Loucy (cell line): ENCODE measurements around the gene TSPAN17.
A peak's percentile ranks its signal among the peaks of the same experiment; 100 is the strongest.

Experiments
- H2AFZ ChIP-seq: fragments of 200-600 bp; sonication (generic); 2 replicates; pipeline ENCODE4 v1.6.0; 2016; ENCODE audit warnings: antibody characterized with exemption, mild to moderate bottlenecking, low read length, moderate library complexity
- H3F3A ChIP-seq: fragments of 200-600 bp; 2 replicates; pipeline ENCODE4 v1.6.0; 2016; ENCODE audit warnings: antibody characterized with exemption, low read depth, mild to moderate bottlenecking
- H3K27me3 ChIP-seq: fragments of 200-600 bp; sonication (generic); 2 replicates; pipeline ENCODE4 v1.6.1; 2014; ENCODE audit warnings: low read length, mild to moderate bottlenecking; ENCODE audit not compliant: insufficient read depth, poor library complexity, severe bottlenecking
- H3K36me3 ChIP-seq: fragments of 200-600 bp; sonication (generic); 2 replicates; pipeline ENCODE4 v1.6.1; 2016; ENCODE audit warnings: low read length; ENCODE audit not compliant: insufficient read depth
- H3K4me1 ChIP-seq: fragments of 200-600 bp; sonication (generic); 2 replicates; pipeline ENCODE4 v1.5.1; 2014; ENCODE audit warnings: low read length, mild to moderate bottlenecking; ENCODE audit not compliant: insufficient read depth, poor library complexity, severe bottlenecking
- H3K4me2 ChIP-seq: fragments of 200-600 bp; sonication (generic); 2 replicates; pipeline ENCODE4 v1.6.0; 2014; ENCODE audit warnings: antibody characterized with exemption, low read length, low read depth, mild to moderate bottlenecking; ENCODE audit not compliant: poor library complexity, severe bottlenecking
- H3K4me3 ChIP-seq: fragments of 200-600 bp; sonication (generic); 2 replicates; pipeline ENCODE4 v1.5.1; 2014; ENCODE audit warnings: low read length, mild to moderate bottlenecking, mixed read lengths; ENCODE audit not compliant: poor library complexity, severe bottlenecking
- H3K79me2 ChIP-seq: fragments of 200-600 bp; sonication (generic); 2 replicates; pipeline ENCODE4 v1.6.1; 2014; ENCODE audit warnings: low read length; ENCODE audit not compliant: insufficient read depth
- H3K9ac ChIP-seq: fragments of 200-600 bp; sonication (generic); 2 replicates; pipeline ENCODE4 v1.6.0; 2014; ENCODE audit warnings: mild to moderate bottlenecking, low read depth, low read length, moderate library complexity; ENCODE audit not compliant: poor library complexity, severe bottlenecking
- H3K9me2 ChIP-seq: fragments of 200-600 bp; sonication (generic); replicated peaks from 2 replicates; pipeline ENCODE4 v1.6.1; 2016; ENCODE audit warnings: low read depth, low read length, mixed read lengths
- H3K9me3 ChIP-seq: fragments of 200-600 bp; sonication (generic); 2 replicates; pipeline ENCODE4 v1.6.1; 2014; ENCODE audit warnings: mild to moderate bottlenecking, antibody characterized with exemption, low read length, low read depth; ENCODE audit not compliant: insufficient read depth
- H4K20me1 ChIP-seq: fragments of 200-600 bp; sonication (generic); 2 replicates; pipeline ENCODE4 v1.6.0; 2014; ENCODE audit warnings: antibody characterized with exemption, low read length, mild to moderate bottlenecking; ENCODE audit not compliant: insufficient read depth, poor library complexity, severe bottlenecking
- CTCF ChIP-seq: fragments of 200-600 bp; sonication (generic); conservative IDR thresholded peaks from 2 replicates; pipeline ENCODE4 v1.5.1; 2014; ENCODE audit warnings: mild to moderate bottlenecking, antibody characterized with exemption, low read length
- EZH2phosphoT487 ChIP-seq: fragments of 200-600 bp; IDR thresholded peaks from 2 replicates; pipeline ENCODE4 v1.6.1; 2018; ENCODE audit warnings: antibody characterized with exemption, mild to moderate bottlenecking, moderate library complexity, borderline replicate concordance

The TSPAN17 gene

GRCh38 chr5:176660530-176660859 lies 13.2 kb downstream of the TSPAN17 start:
- H3K4me1 ChIP-seq = no peaks in the 10 kb centered on the region
- no peaks in the 10 kb centered on the region for H4K20me1 ChIP-seq
- H3K9me2 ChIP-seq = no peaks in the 10 kb centered on the region
- no peaks in the 10 kb centered on the region for H3K36me3 ChIP-seq
- TF ChIP-seq EZH2phosphoT487 = no peak
- no peak for TF ChIP-seq CTCF
- H3K79me2 ChIP-seq = no peaks in the 10 kb centered on the region
- H3K9ac ChIP-seq = no peak overlapping the region
- no peaks in the 10 kb centered on the region for H3K9me3 ChIP-seq
- no peak overlapping the region for H2AFZ ChIP-seq
- H3F3A ChIP-seq = no peaks in the 10 kb centered on the region
- H3K4me2 ChIP-seq = no peak overlapping the region
- H3K4me3 ChIP-seq = no peak overlapping the region
- H3K27me3 ChIP-seq = no peaks in the 10 kb centered on the region

GRCh38 chr5:176660860-176661641 lies 13.8 kb downstream of the TSPAN17 start:
- H3K9me2 ChIP-seq = no peaks in the 10 kb centered on the region
- no peak overlapping the region for H3K9ac ChIP-seq
- H3K79me2 ChIP-seq = no peaks in the 10 kb centered on the region
- no peaks in the 10 kb centered on the region for H3K27me3 ChIP-seq
- H3K4me2 ChIP-seq = no peak overlapping the region
- H2AFZ ChIP-seq = no peak overlapping the region
- H4K20me1 ChIP-seq = no peaks in the 10 kb centered on the region
- no peaks in the 10 kb centered on the region for H3K4me1 ChIP-seq
- H3F3A ChIP-seq = no peaks in the 10 kb centered on the region
- no peaks in the 10 kb centered on the region for H3K9me3 ChIP-seq
- no peaks in the 10 kb centered on the region for H3K36me3 ChIP-seq
- no peak overlapping the region for H3K4me3 ChIP-seq
- TF ChIP-seq CTCF = peak; percentile 70
- no peak for TF ChIP-seq EZH2phosphoT487

- H3K4me1 ChIP-seq = no peaks in the 10 kb centered on the region
- H4K20me1 ChIP-seq = no peaks in the 10 kb centered on the region
- no peaks in the 10 kb centered on the region for H3K27me3 ChIP-seq
- no peak overlapping the region for H2AFZ ChIP-seq
- no peaks in the 10 kb centered on the region for H3K9me3 ChIP-seq
- no peak overlapping the region for H3K4me2 ChIP-seq
- H3K9me2 ChIP-seq = no peaks in the 10 kb centered on the region
- H3K79me2 ChIP-seq = no peaks in the 10 kb centered on the region
- no peak overlapping the region for H3K4me3 ChIP-seq
- TF ChIP-seq EZH2phosphoT487 (no peak), CTCF (no peak)
- no peaks in the 10 kb centered on the region for H3K36me3 ChIP-seq
- no peak overlapping the region for H3K9ac ChIP-seq
- H3F3A ChIP-seq = no peaks in the 10 kb centered on the region
These were observed 14.4 kb downstream of the TSPAN17 start for GRCh38 chr5:176661676-176662075.
